Fibroblast of lung (primary cell): Measurements from ENCODE around the gene SMIM24. TPM values are rescaled to one million over a fixed set of nuclear protein-coding genes. Genes with fewer than 3 reads are reported as not detected.

Experiments
- DNase-seq, 2 donors: peaks; one replicate each; pipeline versions ENCODE4 v3.0.0 to v3.0.0-alpha.2; 2010; ENCODE audit warnings: low read depth in 2 of 2
- H2AFZ ChIP-seq: 2 replicates; pipeline ENCODE4 v1.5.1; 2012; ENCODE audit warnings: low read length, control low read depth, inconsistent platforms
- H3K27ac ChIP-seq: 2 replicates; pipeline ENCODE4 v1.5.1; 2011; ENCODE audit warnings: low read length, control low read depth; ENCODE audit not compliant: insufficient read depth
- H3K27me3 ChIP-seq: 2 replicates; pipeline ENCODE4 v1.5.1; 2011; ENCODE audit warnings: mild to moderate bottlenecking, low read length; ENCODE audit not compliant: control insufficient read depth, insufficient read depth
- H3K36me3 ChIP-seq: 2 replicates; pipeline ENCODE4 v1.5.1; 2011; ENCODE audit warnings: low read length; ENCODE audit not compliant: control insufficient read depth, insufficient read depth
- H3K4me1 ChIP-seq: 2 replicates; pipeline ENCODE4 v1.5.1; 2011; ENCODE audit warnings: low read length; ENCODE audit not compliant: control insufficient read depth, insufficient read depth; ENCODE audit errors: extremely low read depth
- H3K4me2 ChIP-seq: 2 replicates; pipeline ENCODE4 v1.5.1; 2011; ENCODE audit warnings: low read length, control low read depth; ENCODE audit not compliant: insufficient read depth; ENCODE audit errors: extremely low read depth
- H3K4me3 ChIP-seq, 4 experiments: fragments of 200-600 bp in 1 of 4; sonication (generic) in 1 of 4; replicated peaks in 1 of 4; 2 replicates each; pipeline ENCODE4 v1.5.1; 2011 to 2016; ENCODE audit warnings: low read length in 4 of 4, low read depth in 3 of 4, mild to moderate bottlenecking in 3 of 4, control low read depth in 2 of 4, inconsistent platforms in 1 of 4, mixed read lengths in 1 of 4; ENCODE audit not compliant: insufficient read depth in 1 of 4; ENCODE audit errors: control extremely low read depth in 1 of 4
- H3K79me2 ChIP-seq: 2 replicates; pipeline ENCODE4 v1.5.1; 2012; ENCODE audit warnings: mild to moderate bottlenecking, low read length, inconsistent platforms; ENCODE audit not compliant: control insufficient read depth, insufficient read depth
- H3K9ac ChIP-seq: 2 replicates; pipeline ENCODE4 v1.5.1; 2011; ENCODE audit warnings: mild to moderate bottlenecking, low read length, control low read depth; ENCODE audit not compliant: insufficient read depth
- H3K9me3 ChIP-seq: 2 replicates; pipeline ENCODE4 v1.5.1; 2012; ENCODE audit warnings: low read depth, low read length; ENCODE audit not compliant: control insufficient read depth, insufficient read depth
- H4K20me1 ChIP-seq: 2 replicates; pipeline ENCODE4 v1.5.1; 2011; ENCODE audit warnings: low read length; ENCODE audit not compliant: control insufficient read depth, insufficient read depth; ENCODE audit errors: extremely low read depth
- CTCF ChIP-seq, 2 donors: IDR thresholded peaks in 1 of 2; conservative IDR thresholded peaks in 1 of 2; 1 replicate in 1 of 2; 2 replicates in 1 of 2; pipeline ENCODE4 v1.5.1; 2011 to 2012; ENCODE audit warnings: low read length in 2 of 2, control low read depth in 1 of 2, inconsistent platforms in 1 of 2, low read depth in 1 of 2, mild to moderate bottlenecking in 1 of 2
- EZH2 ChIP-seq: IDR thresholded peaks from 2 replicates; pipeline ENCODE4 v1.5.1; 2012; ENCODE audit warnings: low read length, control low read depth, mild to moderate bottlenecking; ENCODE audit errors: missing control alignments
- polyA plus RNA-seq, 2 donors: library from polyadenylated mRNA; depleted of rRNA in 1 of 2; stranded (reverse) in 1 of 2; unstranded in 1 of 2; fragments of >200 nt; gene quantifications; 2 replicates each; pipeline ENCODE4 v1.2.1, GENCODE V29; 2011 to 2012; ENCODE audit warnings: missing spikeins in 1 of 2
- total RNA-seq: library from RNA; depleted of rRNA; stranded (reverse); fragments of >200 nt; gene quantifications from 2 replicates; pipeline ENCODE4 v1.2.1, GENCODE V29; 2014

SMIM24 gene
- total and polyA plus RNA-seq, 2 donors (not counting 1 experiment from before 2014, with no cell fraction given) = not detected

GRCh38 chr19:3503036-3503572, 22.8 kb upstream of the SMIM24 start:
- TF ChIP-seq EZH2 (no peak), CTCF (conservative IDR thresholded peaks at IDR 0.05 in 1 of 2, IDR thresholded peaks at IDR 0.05 in 1 of 2; ENCODE audit: low read depth in 1 of 2, low read length in 2 of 2) (no peak)
- no peaks in the 10 kb centered on the region for H3K27me3 ChIP-seq
- H4K20me1 ChIP-seq = no peaks in the 10 kb centered on the region
- no peaks in the 10 kb centered on the region for H3K9me3 ChIP-seq
- H3K4me2 ChIP-seq = no peak overlapping the region
- peak in 1 of 2 donors; percentile 45 for DNase-seq
- H3K79me2 ChIP-seq = peaks cover 32% of the 10 kb centered on the region
- H2AFZ ChIP-seq = no peak overlapping the region
- H3K4me1 ChIP-seq = peaks cover 8% of the 10 kb centered on the region
- no peak overlapping the region for H3K4me3 ChIP-seq
- no peak overlapping the region for H3K27ac ChIP-seq
- no peak overlapping the region for H3K9ac ChIP-seq
- H3K36me3 ChIP-seq = no peaks in the 10 kb centered on the region

- no peak overlapping the region for H2AFZ ChIP-seq
- H3K4me1 ChIP-seq = peaks cover 8% of the 10 kb centered on the region
- no peak for TF ChIP-seq CTCF (conservative IDR thresholded peaks at IDR 0.05 in 1 of 2, IDR thresholded peaks at IDR 0.05 in 1 of 2; ENCODE audit: low read depth in 1 of 2, low read length in 2 of 2)
- no peak for TF ChIP-seq EZH2
- peaks cover 25% of the 10 kb centered on the region for H3K79me2 ChIP-seq
- H3K27ac ChIP-seq = no peak overlapping the region
- no peaks in the 10 kb centered on the region for H3K27me3 ChIP-seq
- no peak overlapping the region for H3K4me3 ChIP-seq
- no peak overlapping the region for H3K4me2 ChIP-seq
- H3K9me3 ChIP-seq = no peaks in the 10 kb centered on the region
- no peak overlapping the region for H3K9ac ChIP-seq
- peaks cover 4% of the 10 kb centered on the region for H3K36me3 ChIP-seq
- no peaks in the 10 kb centered on the region for H4K20me1 ChIP-seq
- no peak for DNase-seq
Observed at GRCh38 chr19:3501780-3502179, 21.5 kb upstream of the SMIM24 start.

- Histone ChIP-seq H3K27ac (peak within 1 kb of the TSS; percentile 100), H3K4me1 (peaks cover 8% of the 10 kb centered on the region), H2AFZ (peak within 1 kb of the TSS; percentile 99), H3K9ac (peak within 1 kb of the TSS; percentile 99), H3K9me3 (no peaks in the 10 kb centered on the region), H3K4me2 (peak within 1 kb of the TSS; percentile 100), H4K20me1 (no peaks in the 10 kb centered on the region), H3K79me2 (peaks cover 19% of the 10 kb centered on the region), H3K36me3 (peaks cover 9% of the 10 kb centered on the region), H3K27me3 (no peaks in the 10 kb centered on the region), H3K4me3 (peak within 1 kb of the TSS; percentile 78 to 99 (median 89))
- TF ChIP-seq CTCF (conservative IDR thresholded peaks at IDR 0.05 in 1 of 2, IDR thresholded peaks at IDR 0.05 in 1 of 2; ENCODE audit: low read depth in 1 of 2, low read length in 2 of 2) (no peak), EZH2 (no peak)
- DNase-seq = peak; percentile 94 to 97
Observed at GRCh38 chr19:3500429-3501101, 20.2 kb upstream of the SMIM24 start, which contains the start of gene DOHH. DOHH (minus strand) TSS chr19:3500674; CDS start chr19:3496814, 3,860 bp downstream.
